HG03354 (cell line): ENCODE data around the gene NXPH4.
A peak's percentile ranks its signal among the peaks of the same experiment; 100 is the strongest.

Experiments used
- ATAC-seq: cut with Tn5 transposase; IDR thresholded peaks from one replicate; pipeline ENCODE4 v1.9.1; 2021; ENCODE audit warnings: mild to moderate bottlenecking; ENCODE audit not compliant: unreplicated experiment, poor library complexity, severe bottlenecking

Gene NXPH4

GRCh38 chr12:57229046-57229633 lies 12.5 kb downstream of the NXPH4 start:
- ATAC-seq, result peak; percentile 7

DNA sequence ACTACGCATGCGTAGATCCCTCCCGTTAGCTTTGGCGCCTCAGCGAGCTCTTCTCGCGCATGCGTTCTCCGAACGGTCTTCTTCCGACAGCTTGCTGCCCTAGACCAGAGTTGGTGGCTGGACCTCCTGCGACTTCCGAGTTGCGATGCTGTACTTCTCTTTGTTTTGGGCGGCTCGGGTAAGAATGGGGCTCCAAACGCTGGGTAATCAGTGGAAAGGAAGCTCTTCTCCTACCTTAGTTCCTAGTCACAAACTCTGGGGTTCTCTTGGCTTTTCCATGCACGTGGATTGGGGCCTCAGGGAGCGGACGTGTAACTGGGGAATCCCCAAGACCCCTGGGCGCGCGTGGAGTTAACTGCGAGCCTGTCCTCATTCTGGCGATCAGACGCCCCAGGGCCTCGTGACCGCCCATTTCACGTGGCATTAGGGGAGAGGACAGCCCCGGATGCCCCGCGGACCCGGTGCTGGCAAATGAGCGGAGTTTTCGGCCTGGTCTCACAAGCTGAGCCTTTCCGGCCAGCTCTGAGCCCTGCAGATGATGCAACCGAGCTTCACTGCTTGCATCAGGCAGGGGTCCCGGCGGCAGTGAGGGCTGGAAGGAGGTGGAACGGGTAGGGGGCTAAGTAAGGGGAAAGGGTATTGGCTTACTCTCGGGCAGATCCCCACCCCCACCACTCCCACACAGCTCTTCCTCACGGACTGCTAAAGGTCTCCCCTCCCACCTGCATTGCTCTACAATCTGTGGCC lies 13.2 kb downstream of the NXPH4 start, which contains the start of gene SHMT2:
Gene SHMT2 (plus strand): TSS at position 78 of the 747 bp plus-strand sequence. CDS start 68 bp downstream, at position 146.
- ATAC-seq, result peak; percentile 63

DNA sequence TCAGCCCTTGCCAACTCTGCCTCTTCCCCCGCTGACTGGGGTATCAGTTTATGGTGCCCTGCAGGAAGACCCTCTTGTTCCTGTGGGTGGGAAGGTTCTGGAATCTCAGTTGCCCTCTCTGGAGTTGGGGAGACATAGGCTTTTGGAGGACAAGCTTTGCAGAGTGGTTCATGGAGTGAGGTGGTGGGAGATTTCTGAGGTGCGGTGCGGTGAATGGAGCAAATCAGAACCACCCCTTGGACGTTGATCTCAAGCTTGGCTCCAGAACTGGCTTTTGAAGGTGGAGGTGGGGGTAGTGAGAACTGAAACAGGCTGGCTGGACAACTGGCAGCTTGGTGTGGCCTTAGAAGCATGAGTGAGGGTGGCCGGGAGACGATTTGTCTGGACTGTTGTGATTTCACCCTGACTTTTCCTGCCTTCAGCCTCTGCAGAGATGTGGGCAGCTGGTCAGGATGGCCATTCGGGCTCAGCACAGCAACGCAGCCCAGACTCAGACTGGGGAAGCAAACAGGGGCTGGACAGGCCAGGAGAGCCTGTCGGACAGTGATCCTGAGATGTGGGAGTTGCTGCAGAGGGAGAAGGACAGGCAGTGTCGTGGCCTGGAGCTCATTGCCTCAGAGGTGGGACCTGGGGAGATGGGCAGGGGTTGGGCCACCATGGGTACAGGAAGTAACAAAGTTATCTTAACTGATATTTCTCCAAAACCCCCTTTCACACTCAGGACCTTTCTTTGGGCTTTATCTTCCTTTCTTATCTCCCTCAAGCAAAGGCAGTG lies 14.0 kb downstream of the NXPH4 start:
- no peak for ATAC-seq

GRCh38 chr12:57231276-57232021 lies 14.9 kb downstream of the NXPH4 start:
- ATAC-seq, result no peak

DNA sequence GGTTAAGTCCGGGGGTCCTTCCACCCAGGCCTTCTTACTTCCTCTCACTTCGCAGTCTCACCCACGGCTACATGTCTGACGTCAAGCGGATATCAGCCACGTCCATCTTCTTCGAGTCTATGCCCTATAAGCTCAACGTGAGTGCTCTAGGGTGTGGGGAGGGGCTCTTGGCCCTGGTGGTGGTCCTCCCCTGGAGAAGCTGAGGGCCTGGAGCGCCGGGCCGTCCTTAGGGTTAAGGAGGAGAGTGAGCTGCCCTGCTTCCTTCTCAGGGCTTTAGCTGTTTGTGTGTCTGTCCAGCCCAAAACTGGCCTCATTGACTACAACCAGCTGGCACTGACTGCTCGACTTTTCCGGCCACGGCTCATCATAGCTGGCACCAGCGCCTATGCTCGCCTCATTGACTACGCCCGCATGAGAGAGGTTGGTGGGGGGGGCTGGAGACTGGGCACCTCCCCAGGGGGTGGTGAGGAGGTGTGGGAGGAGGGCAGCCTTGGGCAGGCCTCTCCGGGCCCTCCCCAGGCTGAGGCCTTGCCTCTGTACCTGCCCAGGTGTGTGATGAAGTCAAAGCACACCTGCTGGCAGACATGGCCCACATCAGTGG lies 15.7 kb downstream of the NXPH4 start:
- ATAC-seq, result no peak

GRCh38 chr12:57233357-57234232 lies 17.0 kb downstream of the NXPH4 start:
- no peak for ATAC-seq

- no peak for ATAC-seq
These were observed 17.6 kb downstream of the NXPH4 start for GRCh38 chr12:57234233-57234570.

- no peak for ATAC-seq
These were observed 18.0 kb downstream of the NXPH4 start for GRCh38 chr12:57234571-57235016.

- no peak for ATAC-seq
These were observed 18.6 kb downstream of the NXPH4 start for GRCh38 chr12:57235017-57235727.

DNA sequence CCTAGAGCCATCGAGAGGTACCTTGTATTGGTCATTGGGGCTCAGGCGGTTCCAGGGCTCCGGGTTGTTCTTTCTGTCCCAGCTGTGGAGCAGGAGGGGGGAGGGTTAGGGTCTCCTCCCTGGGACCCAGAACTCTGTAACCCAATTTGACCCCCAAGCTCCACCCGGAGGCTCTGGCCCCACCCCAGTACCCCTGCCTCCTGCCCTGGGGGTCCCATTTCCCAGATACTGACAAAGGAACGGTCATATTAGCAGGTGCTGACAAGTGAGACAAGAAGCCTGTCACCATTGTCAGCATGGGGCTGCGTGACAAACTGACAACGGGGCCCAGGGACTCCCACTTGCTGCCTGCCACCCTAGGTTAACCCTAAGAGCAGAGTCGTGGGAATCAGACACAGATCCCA lies 19.1 kb downstream of the NXPH4 start:
- no peak for ATAC-seq

DNA sequence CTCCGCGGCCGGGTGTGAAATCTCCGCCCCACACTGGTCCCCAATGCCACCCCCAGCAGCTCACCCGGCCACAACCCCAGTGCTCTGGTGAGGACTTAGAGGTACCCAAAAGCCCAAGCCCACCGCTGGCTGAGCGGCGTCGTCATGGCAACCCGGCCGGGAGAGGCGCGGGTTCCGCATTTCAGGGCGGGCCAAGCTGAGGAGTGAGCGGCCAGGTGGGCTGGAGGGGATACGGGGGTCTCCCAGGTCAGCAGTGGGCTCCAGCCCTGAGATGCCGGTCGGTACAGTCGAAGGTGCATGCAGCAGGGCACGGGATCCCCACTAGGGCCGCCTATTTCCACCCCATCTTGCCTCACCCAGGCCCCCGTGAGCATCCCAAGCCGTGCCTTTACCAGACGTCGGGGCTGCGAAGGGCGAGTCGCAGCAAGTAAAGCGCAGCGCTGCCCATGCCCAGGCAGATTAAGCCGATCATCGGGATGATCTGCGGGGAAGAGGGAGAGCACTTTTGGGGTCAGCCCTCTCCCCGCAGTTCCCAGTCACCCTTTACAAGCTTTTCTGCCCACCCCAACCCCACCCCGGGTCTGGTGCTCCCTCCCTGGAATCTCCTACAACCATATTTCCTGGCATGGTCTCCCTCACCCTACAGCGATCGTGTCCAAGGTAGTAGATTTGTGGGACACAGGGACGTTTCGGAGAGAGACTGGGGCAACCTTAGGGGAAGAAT lies 19.8 kb downstream of the NXPH4 start:
- ATAC-seq, result no peak

GRCh38 chr12:57236925-57237595 lies 20.5 kb downstream of the NXPH4 start:
- no peak for ATAC-seq

- no peak for ATAC-seq
These were observed 21.0 kb downstream of the NXPH4 start for GRCh38 chr12:57237596-57237931.

GRCh38 chr12:57237932-57238853 lies 21.6 kb downstream of the NXPH4 start:
- no peak for ATAC-seq

DNA sequence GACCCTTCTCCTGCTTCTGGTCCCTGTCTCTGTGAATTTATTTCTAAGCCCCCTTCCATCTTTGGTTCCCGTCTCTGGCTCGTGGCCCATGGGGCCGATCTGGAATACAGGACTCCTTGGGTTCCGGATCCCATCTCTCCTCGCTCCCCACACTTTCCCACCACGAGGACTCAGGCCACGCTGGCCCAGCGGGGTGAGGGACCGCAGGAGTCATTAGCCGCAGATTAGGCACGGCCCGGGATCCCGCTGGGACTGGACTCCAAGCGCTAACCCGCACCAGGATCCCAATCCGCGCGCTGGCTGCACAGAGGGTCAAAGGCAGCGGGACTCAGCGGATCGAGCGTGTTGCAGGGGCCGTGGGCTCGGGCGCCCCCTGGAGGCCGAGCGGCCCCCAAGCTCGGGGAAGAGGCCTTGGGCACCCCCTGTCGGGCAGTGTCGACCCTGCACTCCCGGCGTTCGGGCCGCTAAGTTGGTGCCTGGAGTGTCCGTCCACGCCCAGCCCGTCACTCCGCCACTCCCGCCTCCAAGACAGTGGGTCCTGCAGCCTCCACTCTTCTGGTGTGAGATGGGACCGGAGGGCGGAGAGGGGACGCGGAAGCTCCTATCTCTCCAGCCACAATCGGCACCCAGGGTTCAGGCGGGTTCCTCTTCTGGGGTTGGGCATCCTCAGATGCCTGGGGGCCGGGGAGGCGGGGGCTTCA lies 22.4 kb downstream of the NXPH4 start:
- ATAC-seq, result peak; percentile 58
